ENCODE results near the gene LUC7L2.

- TF ChIP-seq CTCF (IDR thresholded peaks at IDR 0.05): no peak
- TF ChIP-seq POLR2A (IDR thresholded peaks at IDR 0.05): no peak
These were observed 26.9 kb upstream of the LUC7L2 start for GRCh38 chr7:139332697-139333359.
